Kidney (tissue), 14 donors: ENCODE measurements around the gene NRP1. TPM values are rescaled to one million over a fixed set of nuclear protein-coding genes. Genes with fewer than 3 reads are reported as not detected.

ENCODE experiments used
- DNase-seq, 5 donors: peaks; one replicate each; pipeline ENCODE4 v3.0.0-alpha.2; 2013 to 2020
- FAIRE-seq: peaks from 2 replicates; lab custom pipeline; 2012; peaks lifted over from hg19 to GRCh38; lab: Jason Lieb, UNC
- H3K27ac ChIP-seq, 2 donors: one replicate each; pipeline ENCODE4 v1.7.0; 2013; ENCODE audit warnings: low read depth in 2 of 2, low read length in 2 of 2, inconsistent platforms in 1 of 2
- H3K27me3 ChIP-seq: one replicate; pipeline ENCODE4 v1.7.1; 2013; ENCODE audit warnings: low read length, inconsistent platforms; ENCODE audit not compliant: control insufficient read depth, insufficient read depth
- H3K36me3 ChIP-seq, 3 donors: one replicate each; pipeline versions ENCODE4 v1.7.0 to v1.7.1; 2013; ENCODE audit warnings: low read length in 3 of 3, control low read depth in 1 of 3, inconsistent platforms in 1 of 3; ENCODE audit not compliant: insufficient read depth in 3 of 3, control insufficient read depth in 2 of 3
- H3K4me1 ChIP-seq, 3 donors: one replicate each; pipeline versions ENCODE4 v1.7.0 to v1.7.1; 2013; ENCODE audit warnings: low read length in 3 of 3, inconsistent platforms in 1 of 3, low read depth in 1 of 3; ENCODE audit not compliant: control insufficient read depth in 2 of 3, insufficient read depth in 2 of 3
- H3K4me3 ChIP-seq, 3 donors: one replicate each; pipeline versions ENCODE4 v1.7.0 to v1.8.1; 2013; ENCODE audit warnings: low read length in 3 of 3, control low read depth in 1 of 3, inconsistent platforms in 1 of 3
- H3K9ac ChIP-seq, 3 donors: one replicate each; pipeline versions ENCODE4 v1.7.0 to v1.7.1; 2013; ENCODE audit warnings: low read length in 3 of 3, control low read depth in 1 of 3, inconsistent platforms in 1 of 3
- H3K9me3 ChIP-seq, 3 donors: one replicate each; pipeline versions ENCODE4 v1.7.0 to v1.7.1; 2013; ENCODE audit warnings: low read length in 3 of 3, control low read depth in 1 of 3, inconsistent platforms in 1 of 3; ENCODE audit not compliant: control insufficient read depth in 2 of 3, insufficient read depth in 1 of 3
- intact Hi-C: fragments of 100-400 bp; cut with DNase I; formaldehyde crosslinking; loops from one replicate; pipeline ENCODE4 v1.11.1; 2022
- polyA plus RNA-seq: library from polyadenylated mRNA; stranded (reverse); fragments of 350-450 nt; fragmentation: Illumina TruSeq; extraction: RNeasy Lipid Tissue Mini Kit (QIAGEN cat#74804); gene quantifications from one replicate; pipeline ENCODE4 v1.2.3, GENCODE V29; 2014; ENCODE audit warnings: low read depth, low replicate concordance; ENCODE audit not compliant: insufficient read depth
- total RNA-seq: library from RNA; stranded (reverse); fragmentation: NEBNext Ultra II Directional; extraction: Animal tissue kit (Norgen Biotek cat#: 25700); gene quantifications from one replicate; pipeline ENCODE4 v1.2.1, GENCODE V29; 2021
- TF ChIP-seq, protein P1 (sequence below): IDR thresholded peaks from 3 replicates; pipeline ENCODE4 v1.5.1; 2012; ENCODE audit warnings: mild to moderate bottlenecking, moderate library complexity, borderline replicate concordance; ENCODE audit not compliant: insufficient read depth; ENCODE audit errors: extremely low read depth
- donor health status: control.
- donor health status: control.
- donor health status: control.
- donor health status: control.
- donor health status: control.
- donor health status: DM: yes; HTN: yes; CAD: no.
- donor health status: Normal renal cell carcinoma (clear cell type).

NRP1 gene
- total and polyA plus RNA-seq, 2 donors from 2014 or later, result 40.5 to 243 TPM

DNA sequence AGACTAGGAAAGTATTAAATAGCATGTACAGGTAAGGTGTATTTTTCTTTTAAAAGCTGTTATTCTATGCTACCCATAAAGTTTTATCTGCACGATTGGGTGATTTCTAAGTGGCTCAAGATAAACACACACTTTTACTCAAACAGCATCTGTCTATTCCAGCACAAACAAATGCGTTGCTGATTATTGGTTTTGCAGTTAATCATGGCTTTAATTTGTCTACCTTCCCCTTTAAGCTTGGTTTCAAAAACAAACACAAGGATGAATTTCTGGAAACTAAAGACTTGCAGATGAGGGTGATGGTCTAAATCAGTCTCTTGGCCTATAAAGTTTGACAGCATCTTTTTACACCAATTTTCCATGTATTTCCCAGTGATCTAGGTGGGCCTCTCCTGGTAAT lies 94.2 kb downstream of the NRP1 start:
- Histone ChIP-seq H3K4me1 (peaks cover 0 to 8% (median 5%) of the 10 kb centered on the region in 3 donors), H3K9ac (no peak overlapping the region), H3K27ac (no peak overlapping the region), H3K9me3 (no peaks in the 10 kb centered on the region), H3K4me3 (no peak overlapping the region), H3K27me3 (no peaks in the 10 kb centered on the region), H3K36me3 (peaks cover 1 to 6% (median 5%) of the 10 kb centered on the region in 3 donors)
- DNase-seq (peak in 2 of 5 donors; percentile 35 to 56), FAIRE-seq (no peak)
- TF ChIP-seq, protein P1, sequence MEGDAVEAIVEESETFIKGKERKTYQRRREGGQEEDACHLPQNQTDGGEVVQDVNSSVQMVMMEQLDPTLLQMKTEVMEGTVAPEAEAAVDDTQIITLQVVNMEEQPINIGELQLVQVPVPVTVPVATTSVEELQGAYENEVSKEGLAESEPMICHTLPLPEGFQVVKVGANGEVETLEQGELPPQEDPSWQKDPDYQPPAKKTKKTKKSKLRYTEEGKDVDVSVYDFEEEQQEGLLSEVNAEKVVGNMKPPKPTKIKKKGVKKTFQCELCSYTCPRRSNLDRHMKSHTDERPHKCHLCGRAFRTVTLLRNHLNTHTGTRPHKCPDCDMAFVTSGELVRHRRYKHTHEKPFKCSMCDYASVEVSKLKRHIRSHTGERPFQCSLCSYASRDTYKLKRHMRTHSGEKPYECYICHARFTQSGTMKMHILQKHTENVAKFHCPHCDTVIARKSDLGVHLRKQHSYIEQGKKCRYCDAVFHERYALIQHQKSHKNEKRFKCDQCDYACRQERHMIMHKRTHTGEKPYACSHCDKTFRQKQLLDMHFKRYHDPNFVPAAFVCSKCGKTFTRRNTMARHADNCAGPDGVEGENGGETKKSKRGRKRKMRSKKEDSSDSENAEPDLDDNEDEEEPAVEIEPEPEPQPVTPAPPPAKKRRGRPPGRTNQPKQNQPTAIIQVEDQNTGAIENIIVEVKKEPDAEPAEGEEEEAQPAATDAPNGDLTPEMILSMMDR, result no peak
- intact Hi-C loops, result no loop called here

DNA sequence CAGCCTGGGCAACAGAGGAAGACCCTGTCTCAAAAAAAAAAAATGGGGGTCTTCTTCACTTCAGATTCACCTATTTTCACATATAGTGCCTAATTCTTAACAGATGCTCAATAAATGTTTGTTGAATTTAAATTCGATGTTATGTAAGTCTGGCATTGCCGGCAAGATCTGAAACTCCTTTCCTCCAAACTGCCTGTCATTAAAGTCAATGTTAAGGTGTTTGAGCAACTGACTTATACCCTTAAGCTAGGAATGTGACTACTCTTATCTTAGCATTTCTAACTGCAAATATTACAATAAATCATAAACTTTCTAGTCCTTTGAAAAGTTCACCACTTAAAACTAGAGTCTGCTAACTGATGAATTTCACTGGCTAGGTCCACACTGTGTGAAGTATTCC lies 95.2 kb downstream of the NRP1 start:
- Histone ChIP-seq H3K9ac (no peak overlapping the region), H3K27ac (no peak overlapping the region)
- FAIRE-seq, result no peak

DNA sequence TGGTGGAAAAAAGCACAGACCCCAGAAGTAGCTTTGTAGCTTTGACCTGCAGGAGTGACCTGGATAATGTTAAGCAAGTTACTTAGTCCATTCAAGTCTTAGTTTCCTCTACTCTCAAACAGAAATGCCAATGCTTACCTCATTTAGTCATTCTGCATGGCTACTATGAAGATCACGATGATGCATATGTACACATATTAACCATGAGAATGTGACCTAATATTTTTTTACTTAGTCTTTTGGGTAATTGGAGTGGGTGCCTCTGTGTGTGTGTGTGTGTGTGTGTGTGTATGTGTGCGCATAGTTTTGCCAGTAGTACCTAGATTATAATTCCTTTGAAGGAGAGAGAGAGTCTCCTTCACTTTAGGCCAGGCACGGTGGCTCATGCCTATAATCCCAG lies 95.8 kb downstream of the NRP1 start:
- TF ChIP-seq, protein P1, result no peak
- H3K9me3 ChIP-seq, result no peaks in the 10 kb centered on the region
- no peak overlapping the region for H3K4me3 ChIP-seq
- FAIRE-seq, result no peak
- DNase-seq, result no peak
- H3K9ac ChIP-seq, result no peak overlapping the region
- H3K27me3 ChIP-seq, result no peaks in the 10 kb centered on the region
- peaks cover 5 to 16% (median 6%) of the 10 kb centered on the region in 3 donors for H3K4me1 ChIP-seq
- intact Hi-C loops, result no loop called here
- H3K27ac ChIP-seq, result no peak overlapping the region
- H3K36me3 ChIP-seq, result peaks cover 0 to 11% (median 5%) of the 10 kb centered on the region in 3 donors

More for the DNA sequence above, 95.2 kb downstream of the NRP1 start:
- Histone ChIP-seq H3K4me3 (no peak overlapping the region), H3K9me3 (no peaks in the 10 kb centered on the region), H3K36me3 (peaks cover 0 to 6% (median 5%) of the 10 kb centered on the region in 3 donors), H3K27me3 (no peaks in the 10 kb centered on the region), H3K4me1 (peaks cover 3 to 10% (median 5%) of the 10 kb centered on the region in 3 donors)
- intact Hi-C loops, result no loop called here
- no peak for DNase-seq
- TF ChIP-seq, protein P1, result no peak
